Measurements from ENCODE around the gene DLG5. TPM values are rescaled to one million over a fixed set of nuclear protein-coding genes. Genes with fewer than 3 reads are reported as not detected.

DLG5 gene
- total and polyA plus RNA-seq, 2 experiments from 2014 or later = 15.5 to 29.3 TPM

DNA sequence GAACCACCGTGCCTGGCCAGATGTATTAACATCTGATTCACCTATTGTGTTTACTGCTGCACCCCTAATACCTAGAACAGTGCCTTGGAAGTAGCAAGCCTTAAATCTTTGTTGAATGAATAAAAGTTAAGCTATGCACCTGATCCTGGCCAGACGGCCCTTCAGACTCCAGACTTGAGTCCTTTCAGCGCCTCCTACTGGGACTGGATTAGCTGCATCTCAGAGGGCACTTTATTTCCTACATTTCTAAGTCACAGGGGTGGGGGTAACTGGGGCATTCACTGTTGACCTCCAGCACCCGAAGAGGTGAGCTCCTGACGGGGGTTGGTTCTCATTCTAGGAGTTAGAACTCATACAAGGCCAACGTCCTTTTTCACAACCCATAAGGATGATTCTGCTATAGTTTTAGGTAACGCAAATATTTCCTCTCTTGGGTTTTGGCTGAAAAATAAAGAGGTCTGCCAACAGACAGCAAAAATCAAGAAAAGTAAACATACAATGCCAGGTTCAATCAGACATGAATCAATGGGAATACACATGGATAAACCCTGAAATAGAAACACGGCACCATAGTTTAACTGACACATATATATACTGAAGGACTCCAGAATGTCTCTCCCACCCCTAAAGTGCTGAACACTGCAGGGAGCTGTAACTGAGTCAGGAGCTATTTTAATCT lies 48.0 kb upstream of the DLG5 start:
- Histone ChIP-seq H3K9me3 (ENCODE audit: low read depth) (no peaks in the 10 kb centered on the region), H3K79me2 (no peaks in the 10 kb centered on the region), H3K9me2 (replicated peaks; ENCODE audit: insufficient read depth) (no peaks in the 10 kb centered on the region), H2AFZ (no peak overlapping the region), H3K4me2 (no peak overlapping the region), H3K4me1 (ENCODE audit: insufficient read depth) (peaks cover 11% of the 10 kb centered on the region), H4K20me1 (ENCODE audit: insufficient read depth, poor library complexity, severe bottlenecking) (no peaks in the 10 kb centered on the region), H3K36me3 (replicated peaks; ENCODE audit: insufficient read depth, low read depth) (no peaks in the 10 kb centered on the region), H3K27me3 (no peaks in the 10 kb centered on the region), H3K4me3 (no peak overlapping the region), H3K27ac (no peak overlapping the region)
- TF ChIP-seq, protein P1, sequence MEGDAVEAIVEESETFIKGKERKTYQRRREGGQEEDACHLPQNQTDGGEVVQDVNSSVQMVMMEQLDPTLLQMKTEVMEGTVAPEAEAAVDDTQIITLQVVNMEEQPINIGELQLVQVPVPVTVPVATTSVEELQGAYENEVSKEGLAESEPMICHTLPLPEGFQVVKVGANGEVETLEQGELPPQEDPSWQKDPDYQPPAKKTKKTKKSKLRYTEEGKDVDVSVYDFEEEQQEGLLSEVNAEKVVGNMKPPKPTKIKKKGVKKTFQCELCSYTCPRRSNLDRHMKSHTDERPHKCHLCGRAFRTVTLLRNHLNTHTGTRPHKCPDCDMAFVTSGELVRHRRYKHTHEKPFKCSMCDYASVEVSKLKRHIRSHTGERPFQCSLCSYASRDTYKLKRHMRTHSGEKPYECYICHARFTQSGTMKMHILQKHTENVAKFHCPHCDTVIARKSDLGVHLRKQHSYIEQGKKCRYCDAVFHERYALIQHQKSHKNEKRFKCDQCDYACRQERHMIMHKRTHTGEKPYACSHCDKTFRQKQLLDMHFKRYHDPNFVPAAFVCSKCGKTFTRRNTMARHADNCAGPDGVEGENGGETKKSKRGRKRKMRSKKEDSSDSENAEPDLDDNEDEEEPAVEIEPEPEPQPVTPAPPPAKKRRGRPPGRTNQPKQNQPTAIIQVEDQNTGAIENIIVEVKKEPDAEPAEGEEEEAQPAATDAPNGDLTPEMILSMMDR (IDR thresholded peaks at IDR 0.05; ENCODE audit: poor library complexity) = peak; percentile 62
- no peak for TF ChIP-seq EZH2 (IDR thresholded peaks at IDR 0.05; ENCODE audit: borderline replicate concordance)
- 55% methylated on average over 8 of the region's 8 CpGs for WGBS (ENCODE audit: low lambda C conversion rate, missing lambda C conversion rate)
- DNase-seq (ENCODE audit: low spot score) = peak; percentile 74

DNA sequence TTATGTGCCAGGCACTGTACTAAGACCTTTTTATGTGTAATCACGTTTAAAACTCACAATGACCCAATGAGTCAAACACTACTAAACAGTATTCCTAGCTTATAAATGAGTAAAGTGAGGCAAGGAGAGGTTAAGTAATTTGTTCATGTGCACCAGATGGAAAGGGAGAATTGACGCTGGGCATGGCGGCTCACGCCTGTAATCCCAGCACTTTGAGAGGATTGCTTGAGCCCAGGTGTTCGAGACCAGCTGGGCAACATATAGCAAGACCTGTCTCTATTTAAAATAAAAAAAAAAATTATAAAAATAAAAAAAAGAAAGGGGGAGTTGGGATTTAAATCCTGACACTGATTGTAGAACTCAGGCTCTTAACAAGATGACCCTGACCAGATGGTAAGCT lies 46.7 kb upstream of the DLG5 start:
- DNase-seq (ENCODE audit: low spot score) = no peak
- H3K4me3 ChIP-seq = no peak overlapping the region
- no peaks in the 10 kb centered on the region for H3K36me3 ChIP-seq (replicated peaks; ENCODE audit: insufficient read depth, low read depth)
- WGBS (ENCODE audit: low lambda C conversion rate, missing lambda C conversion rate) = 92% methylated on average over 5 of the region's 5 CpGs
- no peaks in the 10 kb centered on the region for H4K20me1 ChIP-seq (ENCODE audit: insufficient read depth, poor library complexity, severe bottlenecking)
- TF ChIP-seq, protein P1 (IDR thresholded peaks at IDR 0.05; ENCODE audit: poor library complexity) = no peak
- TF ChIP-seq EZH2phosphoT487 (IDR thresholded peaks at IDR 0.05; ENCODE audit: low read depth, severe bottlenecking, unreplicated experiment) (no peak), EZH2 (IDR thresholded peaks at IDR 0.05; ENCODE audit: borderline replicate concordance) (no peak)
- H3K9me2 ChIP-seq (replicated peaks; ENCODE audit: insufficient read depth) = no peaks in the 10 kb centered on the region
- no peak overlapping the region for H3K4me2 ChIP-seq
- H3K27me3 ChIP-seq = no peaks in the 10 kb centered on the region
- H3K79me2 ChIP-seq = no peaks in the 10 kb centered on the region
- no peak overlapping the region for H2AFZ ChIP-seq
- H3K4me1 ChIP-seq (ENCODE audit: insufficient read depth) = peaks cover 11% of the 10 kb centered on the region
- no peak overlapping the region for H3K27ac ChIP-seq
- H3K9me3 ChIP-seq (ENCODE audit: low read depth) = no peaks in the 10 kb centered on the region

DNA sequence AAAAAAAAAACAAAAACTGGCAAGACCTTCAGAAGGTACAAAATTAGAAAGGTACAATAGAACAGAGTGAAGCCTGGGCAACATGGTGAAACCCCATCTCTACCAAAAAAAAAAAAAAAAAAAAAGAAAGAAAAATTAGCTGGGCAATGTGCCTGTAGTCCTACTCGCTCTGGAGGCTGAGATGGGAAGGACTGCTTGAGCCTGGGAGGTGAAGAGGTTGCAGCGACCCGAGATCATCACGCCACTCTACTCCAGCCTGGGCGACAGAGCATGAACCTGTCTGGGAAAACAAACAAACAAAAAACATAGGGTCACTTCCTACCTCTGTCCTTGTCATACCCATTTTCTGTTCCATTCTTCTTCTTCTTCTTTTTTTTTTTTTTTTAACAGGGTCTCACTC lies 45.6 kb upstream of the DLG5 start:
- Histone ChIP-seq H3K4me2 (no peak overlapping the region), H3K4me1 (ENCODE audit: insufficient read depth) (peaks cover 11% of the 10 kb centered on the region), H3K9me2 (replicated peaks; ENCODE audit: insufficient read depth) (no peaks in the 10 kb centered on the region), H3K4me3 (no peak overlapping the region), H2AFZ (no peak overlapping the region), H3K27me3 (no peaks in the 10 kb centered on the region), H3K9me3 (ENCODE audit: low read depth) (no peaks in the 10 kb centered on the region), H3K79me2 (no peaks in the 10 kb centered on the region), H3K27ac (peak overlapping the region; percentile 83), H3K36me3 (replicated peaks; ENCODE audit: insufficient read depth, low read depth) (no peaks in the 10 kb centered on the region), H4K20me1 (ENCODE audit: insufficient read depth, poor library complexity, severe bottlenecking) (no peaks in the 10 kb centered on the region)
- no peak for DNase-seq (ENCODE audit: low spot score)
- TF ChIP-seq EZH2phosphoT487 (IDR thresholded peaks at IDR 0.05; ENCODE audit: low read depth, severe bottlenecking, unreplicated experiment) (no peak), EZH2 (IDR thresholded peaks at IDR 0.05; ENCODE audit: borderline replicate concordance) (no peak)
- TF ChIP-seq, protein P1 (IDR thresholded peaks at IDR 0.05; ENCODE audit: poor library complexity) = no peak
- 99% methylated on average over 5 of the region's 5 CpGs for WGBS (ENCODE audit: low lambda C conversion rate, missing lambda C conversion rate)
